Motor neuron (in vitro differentiated cells): Measurements from ENCODE around the gene FMNL2. TPM values are rescaled to one million over a fixed set of nuclear protein-coding genes. Genes with fewer than 3 reads are reported as not detected.

Experiments
- ATAC-seq, 8 experiments: fragments of 200-7000 bp; cut with Tn5 transposase; replicated peaks in 6 of 8; 2 replicates each; pipeline ENCODE4 v1.8.0; 2021; ENCODE audit warnings: mild to moderate bottlenecking in 8 of 8, moderate library complexity in 8 of 8
- H3K27ac ChIP-seq, 2 donors: fragments of 250-450 bp; sonication (Bioruptor Pico); 2 replicates each; pipeline ENCODE4 v1.9.0; 2021; ENCODE audit warnings: antibody characterized with exemption in 2 of 2, mild to moderate bottlenecking in 2 of 2, moderate library complexity in 1 of 2
- H3K4me1 ChIP-seq, 2 donors: fragments of 250-450 bp; sonication (Bioruptor Pico); replicated peaks in 1 of 2; 2 replicates each; pipeline ENCODE4 v1.6.1; 2021; ENCODE audit warnings: antibody characterized with exemption in 2 of 2, mild to moderate bottlenecking in 2 of 2, moderate library complexity in 1 of 2
- H3K4me3 ChIP-seq, 5 donors: fragments of 250-450 bp; sonication (Bioruptor Pico); 2 replicates each; pipeline ENCODE4 v1.9.0; 2021; ENCODE audit warnings: antibody characterized with exemption in 5 of 5, mild to moderate bottlenecking in 5 of 5, moderate library complexity in 4 of 5
- WGBS, 10 experiments: fragments of 450-650 bp; shearing (Covaris generic); methylation state at CpG; one replicate each; pipeline ENCODE4 v1.0.0; 2022; 5-methylcytosine and 5-hydroxymethylcytosine counted together
- in situ Hi-C, 9 experiments: fragments of 400-800 bp; cut with MboI; loops; one replicate each; pipeline ENCODE4 v1.15.0; 2021; ENCODE audit warnings: low sequenced_read_pairs in 9 of 9, low pct_unique_long_range_greater_than_20kb in 2 of 9; ENCODE audit not compliant: unreplicated experiment in 9 of 9
- total RNA-seq, 8 experiments: library from RNA; unstranded; fragments of 300-600 nt; gene quantifications; 2 replicates each; pipeline versions ENCODE4 v1.2.3 to v1.2.4, GENCODE V29; 2022

Gene FMNL2
- total RNA-seq, 8 experiments from 2014 or later: 28.9 to 179 (median 64.2) TPM

DNA sequence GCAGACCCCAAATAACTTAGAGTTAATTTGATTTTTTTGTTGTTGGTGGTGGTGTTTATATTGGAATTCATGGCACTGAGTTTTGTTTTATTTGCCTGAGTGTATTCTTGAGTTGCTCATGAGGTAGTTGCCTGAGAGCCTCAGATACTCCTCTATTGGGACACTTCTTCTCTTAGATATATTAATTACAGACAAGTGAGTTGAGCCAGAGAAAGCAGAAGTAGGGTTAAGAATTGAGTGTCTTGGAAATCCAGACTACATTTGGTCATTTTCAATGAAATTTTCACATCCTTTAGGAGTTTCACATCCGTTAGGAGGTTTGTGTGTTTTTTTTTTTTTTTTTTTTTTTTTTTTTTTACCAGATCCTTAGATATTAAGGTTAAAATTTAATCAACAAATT, 29.0 kb downstream of the FMNL2 start:
- WGBS, 10 experiments: 80 to 100% (median 95%) methylated on average over 1 of the region's 1 CpG; no CpG with 5 or more reads in 2 of the 10 experiments

DNA sequence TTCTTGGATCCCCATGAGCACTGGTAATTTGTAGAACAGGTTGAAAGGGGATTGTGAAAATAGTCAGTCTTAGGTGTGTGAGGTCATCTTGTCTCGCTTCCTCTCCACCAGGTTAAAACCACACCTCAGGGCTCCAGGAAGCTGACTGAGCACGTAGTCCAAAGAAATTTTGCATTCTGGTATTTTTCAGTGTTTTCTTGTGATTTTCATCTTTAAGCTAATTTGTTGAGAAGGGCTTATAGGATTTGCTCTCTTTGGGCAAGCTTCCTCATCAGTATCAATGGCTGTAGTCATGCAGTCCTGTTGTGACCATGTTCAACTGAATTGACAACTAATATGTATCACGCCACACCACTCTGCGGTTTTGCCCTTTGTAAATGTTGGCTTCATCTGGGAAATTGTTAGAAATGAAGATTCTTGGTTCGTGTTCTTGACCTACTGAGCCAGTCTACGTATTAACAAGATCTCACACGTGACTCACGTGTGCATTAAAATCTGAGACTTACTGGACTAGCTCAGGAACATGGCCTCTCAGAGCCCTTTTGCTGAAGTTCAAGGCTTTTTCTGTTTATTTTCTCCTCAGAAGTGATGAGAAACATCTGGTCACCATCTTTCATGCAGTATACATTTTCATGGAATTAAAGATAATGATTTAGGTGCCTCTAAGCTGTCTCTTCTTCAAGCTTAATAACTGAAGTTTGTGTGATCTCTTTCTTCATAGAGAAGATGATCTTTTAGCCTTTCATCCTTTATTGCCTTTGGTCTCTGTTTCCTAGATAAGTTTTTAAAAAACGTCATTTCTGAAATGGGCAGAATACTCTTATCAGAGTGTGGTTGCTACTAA, 32.8 kb downstream of the FMNL2 start:
- Histone ChIP-seq H3K4me1 (no peaks in the 10 kb centered on the region), H3K27ac (no peak overlapping the region), H3K4me3 (no peak overlapping the region)
- ATAC-seq: no peak
- WGBS, 10 experiments: 63 to 100% (median 96%) methylated on average over 1 to 9 of the region's 9 CpGs; no CpG with 5 or more reads in 1 of the 10 experiments
- in situ Hi-C loops: no loop called here

More for the DNA sequence above, 29.0 kb downstream of the FMNL2 start:
- no peak for ATAC-seq
- in situ Hi-C loops: no loop called here
- Histone ChIP-seq H3K4me1 (no peaks in the 10 kb centered on the region), H3K27ac (no peak overlapping the region), H3K4me3 (no peak overlapping the region)

DNA sequence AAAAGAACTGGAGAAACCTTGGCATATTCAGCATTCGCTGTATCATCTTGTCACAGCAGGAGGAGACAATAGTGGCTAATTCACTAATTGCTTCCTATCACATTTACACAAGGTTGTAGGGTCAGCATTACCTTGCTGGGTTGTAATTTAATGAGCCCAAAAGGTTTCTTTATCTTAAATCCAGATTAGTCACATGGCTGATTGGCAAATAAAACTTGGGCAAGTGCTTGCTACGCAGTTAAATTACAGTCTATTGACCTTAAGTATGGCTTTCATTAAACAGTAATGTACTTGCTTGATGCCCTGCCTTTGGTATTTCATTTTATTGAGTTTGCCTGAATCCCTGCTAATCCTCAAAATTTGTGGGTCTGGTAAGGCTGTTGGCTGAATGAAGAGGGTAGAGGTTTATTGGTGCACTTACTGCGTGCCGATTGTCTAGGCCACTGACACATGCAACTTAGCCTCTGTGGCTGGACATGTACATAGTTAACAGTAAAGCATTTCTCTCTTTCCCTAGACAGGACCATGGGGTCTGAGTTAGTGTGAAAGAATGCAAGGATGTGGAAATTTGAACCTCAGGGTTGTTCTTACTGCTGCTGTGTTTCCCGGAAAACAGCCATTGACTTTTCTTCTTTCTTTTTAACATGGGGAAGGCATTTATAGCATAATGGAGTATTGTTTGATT, 34.3 kb downstream of the FMNL2 start:
- 43 to 100% (median 94%) methylated on average over 1 to 4 of the region's 5 CpGs; no CpG with 5 or more reads in 1 of the 10 experiments for WGBS, 10 experiments
- in situ Hi-C loops: no loop called here
- Histone ChIP-seq H3K4me3 (no peak overlapping the region), H3K4me1 (no peaks in the 10 kb centered on the region), H3K27ac (no peak overlapping the region)
- peak in 3 of 8 experiments; percentile 18 to 88 (median 38) for ATAC-seq

DNA sequence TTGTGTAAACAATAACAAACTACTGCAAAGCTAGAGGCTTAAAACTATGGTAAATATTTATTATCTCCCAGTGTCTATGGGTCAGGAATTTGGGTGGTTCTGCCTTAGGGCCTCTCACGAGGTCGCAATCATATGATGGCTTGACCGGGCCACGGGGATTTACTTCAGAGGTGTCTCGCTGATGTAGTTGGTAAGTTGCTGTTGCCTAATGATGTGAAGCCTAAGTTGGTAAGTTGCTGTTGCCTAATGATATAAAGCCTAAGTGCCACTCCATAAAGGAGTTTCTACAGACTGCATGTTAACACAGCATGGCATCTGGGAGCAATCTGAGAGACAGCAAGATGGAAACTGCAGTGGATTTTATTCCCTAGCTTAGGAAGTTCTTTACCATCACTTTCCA, 35.8 kb downstream of the FMNL2 start:
- no peak for ATAC-seq
- no peak overlapping the region for H3K27ac ChIP-seq
- WGBS, 10 experiments: 92 to 100% (median 95%) methylated on average over 2 to 5 of the region's 5 CpGs; no CpG with 5 or more reads in 5 of the 10 experiments

DNA sequence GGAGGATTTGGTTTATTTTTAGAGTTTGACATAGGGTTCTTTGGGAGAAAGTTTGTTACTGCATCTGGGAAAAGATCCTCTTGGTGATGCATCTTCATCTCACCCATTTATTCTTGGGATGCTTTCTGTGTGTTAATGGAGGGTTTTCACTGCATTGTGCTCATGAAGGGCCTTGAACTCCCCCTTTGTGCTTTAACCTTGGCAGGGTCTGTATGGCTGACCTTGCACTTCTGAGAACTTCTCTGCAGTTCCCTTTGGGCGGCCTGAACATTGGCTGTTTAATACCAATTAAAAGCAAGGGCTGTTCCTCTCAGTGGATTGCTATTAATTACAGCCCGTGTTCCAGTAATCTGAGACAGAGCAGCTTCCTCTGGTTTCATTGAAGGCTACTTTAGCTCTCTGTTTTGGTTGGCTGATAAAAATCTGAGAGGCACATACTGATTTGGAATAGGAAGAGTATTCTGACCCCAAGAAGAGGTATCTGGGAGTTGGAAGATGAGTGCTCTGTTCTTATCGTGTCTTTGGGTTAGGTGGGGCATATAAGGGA, 37.5 kb downstream of the FMNL2 start:
- 0 to 100% (median 85%) methylated on average over 1 to 3 of the region's 3 CpGs; no CpG with 5 or more reads in 2 of the 10 experiments for WGBS, 10 experiments
- no peak for ATAC-seq
- Histone ChIP-seq H3K4me3 (no peak overlapping the region), H3K4me1 (no peaks in the 10 kb centered on the region), H3K27ac (no peak overlapping the region)
- in situ Hi-C loops: no loop called here

More for the DNA sequence above, 35.8 kb downstream of the FMNL2 start:
- in situ Hi-C loops: no loop called here
- no peak overlapping the region for H3K4me3 ChIP-seq
- no peaks in the 10 kb centered on the region for H3K4me1 ChIP-seq

DNA sequence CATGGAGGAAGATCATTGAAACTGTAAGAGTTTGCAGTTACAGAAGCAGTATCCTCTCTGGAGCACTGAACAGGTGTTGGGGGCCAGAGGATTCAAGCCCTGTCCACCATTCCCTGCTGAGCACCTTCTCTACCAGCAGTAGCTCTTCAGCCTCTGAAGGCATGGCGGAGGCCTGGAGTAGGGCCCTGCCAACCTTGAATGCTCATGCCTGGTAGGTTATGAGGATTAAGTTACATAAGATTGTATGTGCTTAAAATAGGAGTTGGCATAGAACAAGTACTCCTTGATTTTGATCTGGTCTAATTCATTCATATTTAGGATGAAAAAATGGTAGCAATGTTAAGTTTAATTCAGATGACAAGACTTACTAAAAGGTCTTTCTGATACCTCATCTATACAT, 40.2 kb downstream of the FMNL2 start:
- H3K27ac ChIP-seq: no peak overlapping the region

DNA sequence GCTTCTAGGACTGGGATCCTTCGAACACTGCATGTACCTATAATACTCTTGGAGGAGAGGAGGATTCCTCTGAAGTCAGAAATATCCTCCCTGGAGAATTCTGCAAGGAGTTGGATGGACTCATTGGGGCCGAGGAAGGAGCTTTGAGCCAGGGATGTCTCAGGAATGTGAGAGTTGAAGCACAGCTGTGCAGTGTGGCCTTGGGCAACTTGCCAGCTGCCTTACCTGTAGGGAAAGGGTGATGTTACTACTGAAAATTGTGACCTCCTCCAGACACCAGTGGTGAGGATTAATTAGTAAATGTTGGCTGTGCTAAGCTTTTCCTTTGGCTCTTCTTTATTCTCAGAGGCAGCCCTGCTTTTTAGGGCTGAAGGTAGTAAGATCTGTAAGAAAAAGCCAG, 41.4 kb downstream of the FMNL2 start:
- 60 to 100% (median 100%) methylated on average over 1 to 2 of the region's 2 CpGs; no CpG with 5 or more reads in 4 of the 10 experiments for WGBS, 10 experiments
- peaks cover under 1 to 6% of the 10 kb centered on the region in 2 donors for H3K4me1 ChIP-seq
- no peak for ATAC-seq
- in situ Hi-C loops: no loop called here
- no peak overlapping the region for H3K4me3 ChIP-seq
- no peak overlapping the region for H3K27ac ChIP-seq

More for the DNA sequence above, 40.2 kb downstream of the FMNL2 start:
- no peak overlapping the region for H3K4me3 ChIP-seq
- WGBS, 10 experiments: 83 to 100% (median 100%) methylated on average over 1 of the region's 1 CpG; no CpG with 5 or more reads in 7 of the 10 experiments
- in situ Hi-C loops: no loop called here
- H3K4me1 ChIP-seq: no peaks in the 10 kb centered on the region
- ATAC-seq: no peak

DNA sequence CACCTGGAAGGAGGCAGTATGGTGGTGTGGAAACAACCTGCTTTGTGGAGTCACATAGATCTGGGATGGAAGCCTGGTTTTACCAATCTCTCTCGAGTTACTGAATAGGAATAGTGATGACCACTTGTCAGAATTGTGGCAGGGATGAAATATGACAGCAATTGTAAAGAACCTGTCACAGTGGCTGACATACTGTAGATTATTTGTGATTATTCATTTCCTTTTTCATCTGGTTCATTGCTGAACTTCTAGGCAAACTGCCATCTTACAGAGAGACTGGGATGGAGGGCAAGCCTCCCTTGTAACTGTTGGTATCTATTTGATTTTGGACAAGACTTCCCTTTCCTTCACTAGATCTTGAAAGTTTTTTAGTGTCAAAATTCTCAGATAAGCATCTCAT, 42.0 kb downstream of the FMNL2 start:
- no peak for ATAC-seq
- Histone ChIP-seq H3K4me1 (peaks cover 7 to 12% of the 10 kb centered on the region in 2 donors), H3K27ac (no peak overlapping the region), H3K4me3 (no peak overlapping the region)
- WGBS, 10 experiments: 83 to 100% (median 100%) methylated on average over 1 of the region's 1 CpG; no CpG with 5 or more reads in 3 of the 10 experiments
- in situ Hi-C loops: no loop called here

DNA sequence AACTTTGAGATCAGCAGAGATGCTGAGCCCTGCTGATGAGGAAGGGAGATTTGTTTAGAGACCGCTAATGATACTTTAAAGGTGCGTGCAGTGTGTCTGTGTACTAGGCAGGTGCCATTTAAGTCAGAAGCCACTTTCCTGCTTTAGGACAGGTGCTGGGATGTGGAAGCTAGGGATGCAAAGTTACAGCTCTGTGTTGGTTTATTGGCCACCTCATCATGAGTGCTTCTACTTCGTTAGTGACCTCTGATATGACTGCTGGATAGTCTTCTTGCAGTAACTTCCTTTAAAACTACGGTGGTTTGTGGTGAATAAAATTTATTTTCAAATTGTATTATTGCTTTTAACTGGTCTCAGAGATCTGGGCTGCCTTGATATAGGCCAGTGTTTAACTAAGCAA, 44.1 kb downstream of the FMNL2 start:
- no peak overlapping the region for H3K4me3 ChIP-seq
- H3K4me1 ChIP-seq: peaks cover 9 to 15% of the 10 kb centered on the region in 2 donors
- no peak for ATAC-seq
- 62 to 100% (median 83%) methylated on average over 1 to 4 of the region's 4 CpGs; no CpG with 5 or more reads in 1 of the 10 experiments for WGBS, 10 experiments
- in situ Hi-C loops: no loop called here
- no peak overlapping the region for H3K27ac ChIP-seq

DNA sequence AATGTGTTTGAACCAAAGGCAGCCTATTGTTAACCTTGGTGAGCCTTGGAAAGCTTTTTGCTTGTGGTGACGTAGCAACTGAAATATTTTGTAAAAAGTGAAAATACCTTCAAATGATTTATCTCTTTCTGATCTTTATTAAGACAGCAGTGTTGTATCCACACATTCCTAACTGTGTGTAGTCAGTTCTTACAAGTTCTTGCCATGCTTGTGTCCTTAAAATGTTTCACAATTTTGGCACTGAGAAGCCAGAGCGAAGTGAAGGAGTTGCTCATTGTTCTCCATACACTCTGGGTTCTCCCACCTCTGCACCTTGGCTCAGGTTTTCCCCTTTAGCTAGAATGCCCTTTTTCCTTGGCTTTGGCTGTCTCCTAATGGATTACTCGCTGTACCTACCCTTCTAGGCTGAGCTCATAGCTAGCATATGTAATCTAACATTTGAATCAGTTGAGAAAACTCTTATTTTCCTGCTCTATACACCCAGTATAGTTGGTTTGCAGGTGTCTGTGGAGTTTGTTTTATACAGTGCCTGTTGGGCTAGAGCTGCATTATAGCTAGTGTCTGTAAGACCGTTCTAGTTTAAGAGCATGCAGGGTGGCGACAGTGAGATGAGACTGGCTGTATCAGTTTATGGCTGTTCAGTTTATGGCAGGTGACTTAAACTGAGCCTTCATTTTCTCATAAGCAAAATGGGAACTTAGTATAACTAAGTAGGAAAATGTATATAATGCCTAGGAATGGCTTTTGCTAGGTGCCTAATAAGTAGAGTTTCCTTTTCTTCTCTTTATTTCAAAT, 45.5 kb downstream of the FMNL2 start:
- peaks cover 13 to 20% of the 10 kb centered on the region in 2 donors for H3K4me1 ChIP-seq

DNA sequence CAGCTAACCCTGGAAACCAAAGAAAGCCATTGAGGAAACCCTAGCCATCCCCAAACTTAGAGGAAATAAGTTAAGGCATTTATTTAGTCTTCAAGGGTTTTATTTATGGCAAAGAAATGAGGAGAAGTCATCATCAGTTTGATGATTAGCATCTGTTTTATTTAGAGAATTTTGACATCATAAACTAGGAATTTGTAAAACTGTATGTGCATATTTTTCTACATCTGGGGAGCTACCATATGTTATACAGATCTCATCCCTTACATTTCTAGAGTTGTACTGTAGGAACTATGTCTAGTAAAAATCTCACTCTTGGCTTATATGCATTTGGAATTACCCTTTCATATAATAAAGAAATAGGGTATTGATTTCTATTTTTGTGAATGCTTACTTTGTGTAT, 48.7 kb downstream of the FMNL2 start:
- peak in 3 of 8 experiments; percentile 59 to 72 (median 72) for ATAC-seq
- peaks cover 28 to 37% of the 10 kb centered on the region in 2 donors for H3K4me1 ChIP-seq
- H3K4me3 ChIP-seq: no peak overlapping the region
- H3K27ac ChIP-seq: no peak overlapping the region
- in situ Hi-C loops: no loop called here

More for the DNA sequence above, 45.5 kb downstream of the FMNL2 start:
- in situ Hi-C loops: no loop called here
- H3K27ac ChIP-seq: no peak overlapping the region
- no peak overlapping the region for H3K4me3 ChIP-seq
- 68 to 100% (median 86%) methylated on average over 1 to 5 of the region's 5 CpGs; no CpG with 5 or more reads in 1 of the 10 experiments for WGBS, 10 experiments
- peak in 2 of 8 experiments; percentile 45 to 50 for ATAC-seq

DNA sequence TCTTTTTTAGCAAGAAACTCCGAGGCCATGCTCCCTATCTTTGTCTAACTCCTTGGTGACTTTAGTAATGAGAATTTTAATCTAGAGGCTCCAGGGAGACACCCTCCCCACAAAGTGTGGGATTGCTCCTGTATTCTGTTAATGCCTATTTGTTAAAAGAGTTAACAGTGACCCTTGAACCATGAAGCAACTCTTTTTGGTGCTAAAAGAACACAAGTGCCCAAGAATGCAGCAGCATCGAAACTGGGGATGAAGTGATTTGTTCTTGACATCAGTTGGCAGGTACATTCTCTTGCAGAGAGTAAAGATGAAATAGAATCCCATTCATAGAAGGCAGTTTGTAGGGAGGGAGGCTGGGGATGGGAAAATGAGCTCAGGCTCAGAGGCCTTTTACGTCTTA, 50.0 kb downstream of the FMNL2 start:
- 0 to 92% (median 46%) methylated on average over 1 to 3 of the region's 3 CpGs; no CpG with 5 or more reads in 2 of the 10 experiments for WGBS, 10 experiments
- ATAC-seq: no peak
- in situ Hi-C loops: no loop called here
- no peak overlapping the region for H3K4me3 ChIP-seq
- H3K27ac ChIP-seq: no peak overlapping the region
- peaks cover 28 to 37% of the 10 kb centered on the region in 2 donors for H3K4me1 ChIP-seq
